ENCODE measurements around the gene AP5Z1.

Gene AP5Z1

GRCh38 chr7:4809666-4810065 lies 34.2 kb downstream of the AP5Z1 start:
- no peak for TF ChIP-seq SPI1 (IDR thresholded peaks at IDR 0.05; ENCODE audit: borderline replicate concordance, low read depth)
- TF ChIP-seq CTCF (IDR thresholded peaks at IDR 0.05; ENCODE audit: insufficient read depth, low read length), result no peak
- no peak for TF ChIP-seq POLR2AphosphoS5 (IDR thresholded peaks at IDR 0.05; ENCODE audit: low read depth)
- no peak for TF ChIP-seq GABPA (IDR thresholded peaks at IDR 0.05; ENCODE audit: low read depth)
- TF ChIP-seq, protein P1, sequence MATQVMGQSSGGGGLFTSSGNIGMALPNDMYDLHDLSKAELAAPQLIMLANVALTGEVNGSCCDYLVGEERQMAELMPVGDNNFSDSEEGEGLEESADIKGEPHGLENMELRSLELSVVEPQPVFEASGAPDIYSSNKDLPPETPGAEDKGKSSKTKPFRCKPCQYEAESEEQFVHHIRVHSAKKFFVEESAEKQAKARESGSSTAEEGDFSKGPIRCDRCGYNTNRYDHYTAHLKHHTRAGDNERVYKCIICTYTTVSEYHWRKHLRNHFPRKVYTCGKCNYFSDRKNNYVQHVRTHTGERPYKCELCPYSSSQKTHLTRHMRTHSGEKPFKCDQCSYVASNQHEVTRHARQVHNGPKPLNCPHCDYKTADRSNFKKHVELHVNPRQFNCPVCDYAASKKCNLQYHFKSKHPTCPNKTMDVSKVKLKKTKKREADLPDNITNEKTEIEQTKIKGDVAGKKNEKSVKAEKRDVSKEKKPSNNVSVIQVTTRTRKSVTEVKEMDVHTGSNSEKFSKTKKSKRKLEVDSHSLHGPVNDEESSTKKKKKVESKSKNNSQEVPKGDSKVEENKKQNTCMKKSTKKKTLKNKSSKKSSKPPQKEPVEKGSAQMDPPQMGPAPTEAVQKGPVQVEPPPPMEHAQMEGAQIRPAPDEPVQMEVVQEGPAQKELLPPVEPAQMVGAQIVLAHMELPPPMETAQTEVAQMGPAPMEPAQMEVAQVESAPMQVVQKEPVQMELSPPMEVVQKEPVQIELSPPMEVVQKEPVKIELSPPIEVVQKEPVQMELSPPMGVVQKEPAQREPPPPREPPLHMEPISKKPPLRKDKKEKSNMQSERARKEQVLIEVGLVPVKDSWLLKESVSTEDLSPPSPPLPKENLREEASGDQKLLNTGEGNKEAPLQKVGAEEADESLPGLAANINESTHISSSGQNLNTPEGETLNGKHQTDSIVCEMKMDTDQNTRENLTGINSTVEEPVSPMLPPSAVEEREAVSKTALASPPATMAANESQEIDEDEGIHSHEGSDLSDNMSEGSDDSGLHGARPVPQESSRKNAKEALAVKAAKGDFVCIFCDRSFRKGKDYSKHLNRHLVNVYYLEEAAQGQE (IDR thresholded peaks at IDR 0.05; ENCODE audit: insufficient replicate concordance, low read depth), result no peak
- H3K27ac ChIP-seq (replicated peaks), result no peak overlapping the region
- H3K4me3 ChIP-seq (replicated peaks; ENCODE audit: insufficient read depth, low read length), result no peak overlapping the region
- peaks cover 25% of the 10 kb centered on the region for H3K27me3 ChIP-seq (ENCODE audit: insufficient read depth, poor library complexity, severe bottlenecking)
- no peak for DNase-seq (ENCODE audit: low read depth in 1 of 2, low spot score in 1 of 2)

GRCh38 chr7:4814433-4814832 lies 39.0 kb downstream of the AP5Z1 start:
- peaks cover 12% of the 10 kb centered on the region for H3K27me3 ChIP-seq (ENCODE audit: insufficient read depth, poor library complexity, severe bottlenecking)
- TF ChIP-seq CTCF (IDR thresholded peaks at IDR 0.05; ENCODE audit: insufficient read depth, low read length) (no peak), SPI1 (IDR thresholded peaks at IDR 0.05; ENCODE audit: borderline replicate concordance, low read depth) (no peak), POLR2AphosphoS5 (IDR thresholded peaks at IDR 0.05; ENCODE audit: low read depth) (no peak), GABPA (IDR thresholded peaks at IDR 0.05; ENCODE audit: low read depth) (no peak)
- TF ChIP-seq, protein P1 (IDR thresholded peaks at IDR 0.05; ENCODE audit: insufficient replicate concordance, low read depth), result no peak
- DNase-seq (ENCODE audit: low read depth in 1 of 2, low spot score in 1 of 2), result no peak
- no peak overlapping the region for H3K27ac ChIP-seq (replicated peaks)
- no peak overlapping the region for H3K4me3 ChIP-seq (replicated peaks; ENCODE audit: insufficient read depth, low read length)

GRCh38 chr7:4815121-4815520 lies 39.7 kb downstream of the AP5Z1 start:
- TF ChIP-seq SPI1 (IDR thresholded peaks at IDR 0.05; ENCODE audit: borderline replicate concordance, low read depth), result no peak
- TF ChIP-seq, protein P1 (IDR thresholded peaks at IDR 0.05; ENCODE audit: insufficient replicate concordance, low read depth), result no peak
- no peak for TF ChIP-seq GABPA (IDR thresholded peaks at IDR 0.05; ENCODE audit: low read depth)
- TF ChIP-seq CTCF (IDR thresholded peaks at IDR 0.05; ENCODE audit: insufficient read depth, low read length), result no peak
- TF ChIP-seq POLR2AphosphoS5 (IDR thresholded peaks at IDR 0.05; ENCODE audit: low read depth), result no peak
- DNase-seq (ENCODE audit: low read depth in 1 of 2, low spot score in 1 of 2), result no peak
- no peak overlapping the region for H3K27ac ChIP-seq (replicated peaks)
- no peak overlapping the region for H3K4me3 ChIP-seq (replicated peaks; ENCODE audit: insufficient read depth, low read length)
- peaks cover 8% of the 10 kb centered on the region for H3K27me3 ChIP-seq (ENCODE audit: insufficient read depth, poor library complexity, severe bottlenecking)
